H9 (cell line): Measurements from ENCODE around the gene SMIM41. TPM values are rescaled to one million over a fixed set of nuclear protein-coding genes. Genes with fewer than 3 reads are reported as not detected.
A peak's percentile ranks its signal among the peaks of the same experiment; 100 is the strongest.

Experiments
- DNase-seq: peaks from one replicate; pipeline ENCODE4 v3.0.0-alpha.2; 2017
- H2AFZ ChIP-seq: one replicate; pipeline ENCODE4 v1.6.1; 2013; ENCODE audit warnings: mild to moderate bottlenecking, low read length, control low read depth, moderate library complexity
- H2AK5ac ChIP-seq: 2 replicates; pipeline ENCODE4 v1.6.1; 2013; ENCODE audit warnings: low read length, control low read depth, mixed read lengths; ENCODE audit not compliant: insufficient read length
- H2BK120ac ChIP-seq: one replicate; pipeline ENCODE4 v1.6.1; 2013; ENCODE audit warnings: low read depth, mild to moderate bottlenecking, low read length, control low read depth, inconsistent platforms; ENCODE audit not compliant: poor library complexity, severe bottlenecking
- H2BK12ac ChIP-seq: 2 replicates; pipeline ENCODE4 v1.6.1; 2013; ENCODE audit warnings: low read length, control low read depth, mixed read lengths, low read depth; ENCODE audit not compliant: insufficient read length
- H2BK15ac ChIP-seq: 2 replicates; pipeline ENCODE4 v1.6.1; 2013; ENCODE audit warnings: low read depth, low read length, control low read depth
- H2BK20ac ChIP-seq: one replicate; pipeline ENCODE4 v1.6.1; 2013; ENCODE audit warnings: low read depth, mild to moderate bottlenecking, low read length, control low read depth, inconsistent platforms; ENCODE audit not compliant: poor library complexity, severe bottlenecking
- H2BK5ac ChIP-seq: 2 replicates; pipeline ENCODE4 v1.6.1; 2013; ENCODE audit warnings: low read length, control low read depth, mixed read lengths; ENCODE audit not compliant: insufficient read length
- H3K14ac ChIP-seq: 2 replicates; pipeline ENCODE4 v1.6.1; 2013; ENCODE audit warnings: low read length, control low read depth; ENCODE audit not compliant: insufficient read depth
- H3K18ac ChIP-seq: 2 replicates; pipeline ENCODE4 v1.6.1; 2013; ENCODE audit warnings: low read depth, mild to moderate bottlenecking, mixed read lengths, low read length, control low read depth; ENCODE audit not compliant: insufficient read length
- H3K23ac ChIP-seq: 2 replicates; pipeline ENCODE4 v1.6.1; 2013; ENCODE audit warnings: low read length, control low read depth, mixed read lengths, low read depth; ENCODE audit not compliant: insufficient read length
- H3K23me2 ChIP-seq: 2 replicates; pipeline ENCODE4 v1.6.1; 2013; ENCODE audit warnings: low read depth, mild to moderate bottlenecking, mixed read lengths, low read length, control low read depth; ENCODE audit not compliant: insufficient read length, poor library complexity, severe bottlenecking
- H3K27ac ChIP-seq: 2 replicates; pipeline ENCODE4 v1.5.1; 2013; ENCODE audit warnings: low read length, control low read depth, mixed read lengths, low read depth; ENCODE audit not compliant: insufficient read length
- H3K27me3 ChIP-seq: 2 replicates; pipeline ENCODE4 v1.6.1; 2013; ENCODE audit warnings: low read length, control low read depth, inconsistent platforms; ENCODE audit not compliant: insufficient read depth
- H3K4ac ChIP-seq: 2 replicates; pipeline ENCODE4 v1.6.1; 2013; ENCODE audit warnings: low read depth, mild to moderate bottlenecking, control low read depth, inconsistent platforms, low read length, moderate library complexity
- H3K4me1 ChIP-seq: 2 replicates; pipeline ENCODE4 v1.6.1; 2013; ENCODE audit warnings: low read length, control low read depth, inconsistent platforms; ENCODE audit not compliant: insufficient read depth
- H3K4me2 ChIP-seq: 2 replicates; pipeline ENCODE4 v1.6.1; 2013; ENCODE audit warnings: low read length, control low read depth, mixed read lengths; ENCODE audit not compliant: insufficient read length, insufficient read depth
- H3K56ac ChIP-seq: 2 replicates; pipeline ENCODE4 v1.6.1; 2013; ENCODE audit warnings: low read depth, mild to moderate bottlenecking, mixed read lengths, low read length, control low read depth; ENCODE audit not compliant: insufficient read length
- H3K79me1 ChIP-seq: 2 replicates; pipeline ENCODE4 v1.6.1; 2013; ENCODE audit warnings: low read depth, mild to moderate bottlenecking, moderate library complexity, low read length, control low read depth, inconsistent platforms; ENCODE audit not compliant: insufficient read depth, poor library complexity, severe bottlenecking
- H3K79me2 ChIP-seq: 2 replicates; pipeline ENCODE4 v1.6.1; 2013; ENCODE audit warnings: low read length, control low read depth, inconsistent platforms; ENCODE audit not compliant: insufficient read depth
- H3K9ac ChIP-seq: 2 replicates; pipeline ENCODE4 v1.6.1; 2013; ENCODE audit warnings: low read length, control low read depth, mixed read lengths; ENCODE audit not compliant: insufficient read length; ENCODE audit errors: extremely low read depth
- H3K9me3 ChIP-seq: one replicate; pipeline ENCODE4 v1.6.1; 2013; ENCODE audit warnings: low read depth, low read length, inconsistent platforms; ENCODE audit not compliant: control insufficient read depth
- H3T11ph ChIP-seq: one replicate; pipeline ENCODE4 v1.6.1; 2013; ENCODE audit warnings: mild to moderate bottlenecking, low read length, control low read depth, inconsistent platforms
- H4K20me1 ChIP-seq: one replicate; pipeline ENCODE4 v1.6.1; 2013; ENCODE audit not compliant: control insufficient read depth, insufficient read length, insufficient read depth
- H4K5ac ChIP-seq: 2 replicates; pipeline ENCODE4 v1.6.1; 2013; ENCODE audit warnings: low read depth, mild to moderate bottlenecking, mixed read lengths, low read length, control low read depth; ENCODE audit not compliant: insufficient read length
- H4K8ac ChIP-seq: replicated peaks from 2 replicates; pipeline ENCODE4 v1.6.1; 2013; ENCODE audit warnings: low read length, control low read depth, mixed read lengths, low read depth; ENCODE audit not compliant: insufficient read length
- H4K91ac ChIP-seq: 2 replicates; pipeline ENCODE4 v1.6.1; 2013; ENCODE audit warnings: low read depth, mild to moderate bottlenecking, moderate library complexity, mixed read lengths, low read length, control low read depth; ENCODE audit not compliant: insufficient read length
- H3K27ac Mint-ChIP-seq, 3 experiments: 2 replicates in 2 of 3; 3 replicates in 1 of 3; pipeline ENCODE4 v1.8.0; 2020 to 2021; ENCODE audit warnings: mixed read lengths in 3 of 3, mild to moderate bottlenecking in 1 of 3, moderate library complexity in 1 of 3
- H3K27me3 Mint-ChIP-seq: 2 replicates; pipeline ENCODE4 v1.8.0; 2021; ENCODE audit warnings: low read depth, mild to moderate bottlenecking, moderate library complexity, mixed read lengths
- H3K36me3 Mint-ChIP-seq, 3 experiments: 2 replicates in 2 of 3; 3 replicates in 1 of 3; pipeline ENCODE4 v1.8.0; 2020 to 2021; ENCODE audit warnings: low read depth in 3 of 3, mixed read lengths in 3 of 3; ENCODE audit not compliant: insufficient read depth in 1 of 3
- H3K4me1 Mint-ChIP-seq, 2 experiments: 2 replicates each; pipeline ENCODE4 v1.8.0; 2020; ENCODE audit warnings: mixed read lengths in 2 of 2
- H3K4me3 Mint-ChIP-seq, 2 experiments: 2 replicates in 1 of 2; 3 replicates in 1 of 2; pipeline ENCODE4 v1.8.0; 2020 to 2021; ENCODE audit warnings: mild to moderate bottlenecking in 2 of 2, mixed read lengths in 2 of 2, moderate library complexity in 1 of 2
- H3K9me3 Mint-ChIP-seq, 2 experiments: 2 replicates in 1 of 2; 3 replicates in 1 of 2; pipeline ENCODE4 v1.8.0; 2020; ENCODE audit warnings: mild to moderate bottlenecking in 2 of 2, mixed read lengths in 2 of 2, moderate library complexity in 1 of 2
- WGBS: extraction: QIAGEN DNeasy Blood & Tissue Kit; methylation state at CpG from one replicate; pipeline ENCODE4 v1.1.7; 2013; ENCODE audit warnings: missing lambda C conversion rate, low lambda C conversion rate, mixed read lengths; ENCODE audit not compliant: insufficient read length; ENCODE audit errors: extremely low coverage; 5-methylcytosine and 5-hydroxymethylcytosine counted together
- total RNA-seq: library from RNA; stranded (reverse); gene quantifications from 2 replicates; pipeline ENCODE4 v1.2.1, GENCODE V29; 2021
- TF ChIP-seq, protein P1 (sequence below): fragments of 200-600 bp; sonication (generic); conservative IDR thresholded peaks from 3 replicates; pipeline ENCODE4 v1.8.0; 2021; ENCODE audit warnings: antibody characterized with exemption, mild to moderate bottlenecking

SMIM41 gene
- total RNA-seq, 1 experiment from 2014 or later, result not detected

DNA sequence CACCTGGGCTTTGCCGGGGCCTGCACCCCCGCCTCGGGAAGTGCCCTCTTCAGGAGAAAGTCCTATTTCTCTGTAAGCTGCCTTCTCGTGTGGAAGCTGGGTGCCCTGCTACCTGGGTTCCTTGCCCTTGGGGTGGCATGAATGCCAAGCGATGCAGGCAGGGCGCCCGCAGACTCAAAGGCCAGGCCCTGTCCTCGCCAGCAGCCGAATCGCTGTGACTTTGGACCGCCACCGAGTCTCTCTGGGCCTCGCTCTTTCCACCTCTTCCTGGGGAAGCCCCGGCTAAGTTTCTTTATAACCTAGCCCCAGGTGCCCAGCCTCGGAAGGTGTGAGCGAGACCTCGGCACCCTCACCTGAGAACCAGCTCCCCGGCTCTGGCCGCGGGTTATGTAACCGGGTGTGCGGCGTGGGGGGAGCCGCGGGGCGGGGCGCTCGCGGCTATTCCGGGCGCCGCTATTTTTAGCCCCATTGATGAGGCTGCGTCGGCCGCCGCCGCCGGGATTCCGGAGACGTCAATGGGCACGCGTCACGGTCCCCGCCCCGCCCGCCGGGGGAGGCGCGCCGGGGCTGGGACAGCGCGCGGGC lies 42.8 kb upstream of the SMIM41 start:
- Histone ChIP-seq H3T11ph (no peak overlapping the region), H3K18ac (peak overlapping the region; percentile 69), H3K9me3 (no peaks in the 10 kb centered on the region), H3K23ac (no peak overlapping the region), H3K79me2 (peaks cover 2% of the 10 kb centered on the region; the same call in 1 of the 2 replicates), H4K5ac (no peak overlapping the region), H4K8ac (no peak overlapping the region), H3K4ac (no peak overlapping the region; the same call in 1 of the 2 replicates), H4K91ac (no peak overlapping the region), H2BK12ac (no peak overlapping the region), H2AK5ac (no peak overlapping the region), H2BK15ac (no peak overlapping the region), H3K4me2 (peak overlapping the region; percentile 18), H3K9ac (no peak overlapping the region), H3K79me1 (no peaks in the 10 kb centered on the region), H2BK20ac (no peak overlapping the region), H3K4me1 (peaks cover 2% of the 10 kb centered on the region; the same call in 1 of the 2 replicates), H3K27me3 (peaks cover 2% of the 10 kb centered on the region; the same call in 1 of the 2 replicates), H3K23me2 (peaks cover 10% of the 10 kb centered on the region), H2BK120ac (no peak overlapping the region), H3K56ac (no peak overlapping the region), H2AFZ (no peak overlapping the region), H4K20me1 (peaks cover 2% of the 10 kb centered on the region), H3K14ac (peak overlapping the region; percentile 82), H2BK5ac (no peak overlapping the region), H3K27ac (no peak overlapping the region)
- no peak overlapping the region for H3K27ac Mint-ChIP-seq
- TF ChIP-seq, protein P1, sequence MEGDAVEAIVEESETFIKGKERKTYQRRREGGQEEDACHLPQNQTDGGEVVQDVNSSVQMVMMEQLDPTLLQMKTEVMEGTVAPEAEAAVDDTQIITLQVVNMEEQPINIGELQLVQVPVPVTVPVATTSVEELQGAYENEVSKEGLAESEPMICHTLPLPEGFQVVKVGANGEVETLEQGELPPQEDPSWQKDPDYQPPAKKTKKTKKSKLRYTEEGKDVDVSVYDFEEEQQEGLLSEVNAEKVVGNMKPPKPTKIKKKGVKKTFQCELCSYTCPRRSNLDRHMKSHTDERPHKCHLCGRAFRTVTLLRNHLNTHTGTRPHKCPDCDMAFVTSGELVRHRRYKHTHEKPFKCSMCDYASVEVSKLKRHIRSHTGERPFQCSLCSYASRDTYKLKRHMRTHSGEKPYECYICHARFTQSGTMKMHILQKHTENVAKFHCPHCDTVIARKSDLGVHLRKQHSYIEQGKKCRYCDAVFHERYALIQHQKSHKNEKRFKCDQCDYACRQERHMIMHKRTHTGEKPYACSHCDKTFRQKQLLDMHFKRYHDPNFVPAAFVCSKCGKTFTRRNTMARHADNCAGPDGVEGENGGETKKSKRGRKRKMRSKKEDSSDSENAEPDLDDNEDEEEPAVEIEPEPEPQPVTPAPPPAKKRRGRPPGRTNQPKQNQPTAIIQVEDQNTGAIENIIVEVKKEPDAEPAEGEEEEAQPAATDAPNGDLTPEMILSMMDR, result no peak
- peak; percentile 78 for DNase-seq
- H3K9me3 Mint-ChIP-seq, result no peaks in the 10 kb centered on the region
- H3K36me3 Mint-ChIP-seq, result peaks cover 0 to 2% (median 0%) of the 10 kb centered on the region in 3 experiments; a peak in 1 of 7 replicates
- H3K4me1 Mint-ChIP-seq, result peaks cover 26 to 41% of the 10 kb centered on the region in 2 experiments
- peaks cover 39% of the 10 kb centered on the region for H3K27me3 Mint-ChIP-seq
- no CpG with 5 or more reads among the region's 53 CpGs for WGBS
- peak overlapping the region; percentile 40 to 74 for H3K4me3 Mint-ChIP-seq
